HCT116 (cell line): ENCODE results near the gene SYNDIG1. TPM values are rescaled to one million over a fixed set of nuclear protein-coding genes. Genes with fewer than 3 reads are reported as not detected.

Source experiments
- ATAC-seq: fragments of 200-7000 bp; cut with Tn5 transposase; 2 replicates; pipeline ENCODE4 v1.9.1; 2020; ENCODE audit warnings: mild to moderate bottlenecking, moderate library complexity
- BruUV-seq: library from RNA; stranded (reverse); fragments of 400-500 nt; replicated peaks from 2 replicates; lab custom pipeline; 2021; lab: Mats Ljungman, UMichigan
- CTCF ChIA-PET: fragments of 300-600 bp; sonication (Branson Sonifier 250); formaldehyde crosslinking; loops from one replicate; lab custom pipeline; 2021; ENCODE audit warnings: antibody characterized with exemption; lab: Charles Lee
- POLR2A ChIA-PET: fragments of 300-600, 350-600 bp; sonication (Branson Sonifier 250); formaldehyde crosslinking; loops from one replicate; lab custom pipeline; 2021; ENCODE audit warnings: antibody characterized with exemption; lab: Charles Lee
- RAD21 ChIA-PET, 2 experiments: fragments of 300-600 bp; sonication (Branson Sonifier 250); formaldehyde crosslinking; loops; one replicate each; lab custom pipeline; 2023; ENCODE audit warnings: low total read pairs in 2 of 2; ENCODE audit not compliant: uncharacterized antibody in 2 of 2, unreplicated experiment in 2 of 2, low non-redundant PET in 1 of 2; lab: Charles Lee
- DNase-seq: peaks from one replicate; pipeline ENCODE4 v3.0.0-alpha.2; 2010; ENCODE audit warnings: low read depth, low spot score
- H2AFZ ChIP-seq: fragments of 200-600 bp; shearing (Covaris generic), sonication (generic); 2 replicates; pipeline ENCODE4 v1.6.1; 2017; ENCODE audit warnings: low read depth, mixed run types, mixed read lengths, antibody characterized with exemption, low read length; ENCODE audit not compliant: poor library complexity, severe bottlenecking
- H3K27ac ChIP-seq: 2 replicates; pipeline ENCODE4 v1.5.1; 2012; ENCODE audit warnings: low read depth, low read length
- H3K27me3 ChIP-seq: fragments of 200-600 bp; sonication (generic); 2 replicates; pipeline ENCODE4 v1.6.1; 2016; ENCODE audit warnings: mixed run types, low read length, mixed read lengths; ENCODE audit not compliant: insufficient read depth
- H3K36me3 ChIP-seq, 2 experiments: fragments of 200-500 bp in 1 of 2; fragments of 200-600 bp in 1 of 2; sonication (Bioruptor generic) in 1 of 2; sonication (generic) in 1 of 2; 2 replicates each; pipeline versions ENCODE4 v1.5.1 to v1.6.1; 2014 to 2016; ENCODE audit warnings: low read length in 2 of 2, inconsistent platforms in 1 of 2, mixed read lengths in 1 of 2, mixed run types in 1 of 2; ENCODE audit not compliant: insufficient read depth in 2 of 2, control insufficient read depth in 1 of 2
- H3K4me1 ChIP-seq, 2 experiments: fragments of 200-600 bp in 1 of 2; sonication (generic) in 1 of 2; 2 replicates each; pipeline versions ENCODE4 v1.5.1 to v1.6.1; 2012 to 2017; ENCODE audit warnings: low read length in 2 of 2, inconsistent platforms in 1 of 2, mild to moderate bottlenecking in 1 of 2, mixed read lengths in 1 of 2, mixed run types in 1 of 2, moderate library complexity in 1 of 2; ENCODE audit not compliant: insufficient read depth in 2 of 2, control insufficient read depth in 1 of 2
- H3K4me2 ChIP-seq: fragments of 200-600 bp; sonication (generic); 2 replicates; pipeline ENCODE4 v1.6.1; 2017; ENCODE audit warnings: mixed run types, low read length, mixed read lengths
- H3K4me3 ChIP-seq, 2 experiments: fragments of 200-600 bp in 1 of 2; sonication (generic) in 1 of 2; replicated peaks in 1 of 2; 2 replicates each; pipeline ENCODE4 v1.5.1; 2011 to 2016; ENCODE audit warnings: low read length in 2 of 2, control low read depth in 1 of 2, low read depth in 1 of 2, mild to moderate bottlenecking in 1 of 2, mixed read lengths in 1 of 2, mixed run types in 1 of 2
- H3K79me2 ChIP-seq: fragments of 200-600 bp; sonication (generic); 2 replicates; pipeline ENCODE4 v1.6.1; 2017; ENCODE audit warnings: mild to moderate bottlenecking, mixed run types, low read length, moderate library complexity, mixed read lengths; ENCODE audit not compliant: insufficient read depth
- H3K9ac ChIP-seq: fragments of 200-600 bp; sonication (generic); 2 replicates; pipeline ENCODE4 v1.6.1; 2016; ENCODE audit warnings: low read length, mixed read lengths
- H3K9me2 ChIP-seq: fragments of 200-600 bp; sonication (generic), shearing (Covaris generic); 2 replicates; pipeline ENCODE4 v1.6.1; 2017; ENCODE audit warnings: mixed run types, mild to moderate bottlenecking, moderate library complexity; ENCODE audit not compliant: insufficient read depth
- H3K9me3 ChIP-seq, 2 experiments: fragments of 200-500 bp in 1 of 2; fragments of 200-600 bp in 1 of 2; sonication (Bioruptor generic) in 1 of 2; sonication (generic) in 1 of 2; 2 replicates each; pipeline ENCODE4 v1.6.1; 2014 to 2017; ENCODE audit warnings: low read length in 2 of 2, mixed read lengths in 2 of 2, inconsistent platforms in 1 of 2, low read depth in 1 of 2, mild to moderate bottlenecking in 1 of 2, mixed run types in 1 of 2, moderate library complexity in 1 of 2; ENCODE audit not compliant: control insufficient read depth in 1 of 2, insufficient read depth in 1 of 2
- H4K20me1 ChIP-seq: fragments of 200-600 bp; sonication (generic), shearing (Covaris generic); 2 replicates; pipeline ENCODE4 v1.6.1; 2017; ENCODE audit warnings: mixed run types, mild to moderate bottlenecking, moderate library complexity; ENCODE audit not compliant: insufficient read depth
- EGR1 ChIP-seq: IDR thresholded peaks from 2 replicates; pipeline ENCODE4 v1.6.1; 2012; ENCODE audit warnings: low read depth
- EZH2phosphoT487 ChIP-seq: fragments of 200-600 bp; IDR thresholded peaks from 2 replicates; pipeline ENCODE4 v1.6.1; 2018; ENCODE audit warnings: antibody characterized with exemption, borderline replicate concordance
- FOSL1 ChIP-seq: IDR thresholded peaks from 2 replicates; pipeline ENCODE4 v1.6.1; 2012; ENCODE audit warnings: low read depth
- JUND ChIP-seq: IDR thresholded peaks from 2 replicates; pipeline ENCODE4 v1.6.1; 2012
- MAX ChIP-seq: IDR thresholded peaks from 2 replicates; pipeline ENCODE4 v1.6.1; 2012
- REST ChIP-seq: IDR thresholded peaks from 2 replicates; pipeline ENCODE4 v1.6.1; 2012; ENCODE audit warnings: low read depth
- SP1 ChIP-seq: IDR thresholded peaks from 2 replicates; pipeline ENCODE4 v1.6.1; 2012; ENCODE audit warnings: low read depth
- intact Hi-C: fragments of 100-400 bp; cut with micrococcal nuclease; formaldehyde crosslinking; loops from 2 replicates; pipeline ENCODE4 v1.10.0; 2022
- total RNA-seq: library from RNA; stranded (reverse); gene quantifications from one replicate; pipeline ENCODE4 v1.2.1, GENCODE V29; 2021; ENCODE audit not compliant: unreplicated experiment

Gene SYNDIG1
- total RNA-seq, 1 experiment from 2014 or later = not detected

- DNase-seq (no peak), ATAC-seq (no peak)
- ChIA-PET POLR2A (no interaction called here), RAD21 (no interaction called here), CTCF (no interaction called here)
- no TSS peak for BruUV-seq
- no peak overlapping the region for H3K4me3 ChIP-seq
- no peaks in the 10 kb centered on the region for H3K36me3 ChIP-seq
- no peak overlapping the region for H3K9ac ChIP-seq
- H3K4me1 ChIP-seq = no peaks in the 10 kb centered on the region
- H3K9me3 ChIP-seq = no peaks in the 10 kb centered on the region
- no peaks in the 10 kb centered on the region for H3K9me2 ChIP-seq
- no peak overlapping the region for H2AFZ ChIP-seq
- H3K79me2 ChIP-seq = no peaks in the 10 kb centered on the region
- TF ChIP-seq MAX (no peak), EZH2phosphoT487 (no peak), JUND (no peak), FOSL1 (no peak), SP1 (no peak), REST (no peak), EGR1 (no peak)
- H3K4me2 ChIP-seq = no peak overlapping the region
- intact Hi-C loops = no loop called here
- H4K20me1 ChIP-seq = no peaks in the 10 kb centered on the region
- H3K27ac ChIP-seq = no peak overlapping the region
- H3K27me3 ChIP-seq = peaks cover 12% of the 10 kb centered on the region; the same call in 1 of the 2 replicates
Observed at GRCh38 chr20:24528583-24529368, 59.3 kb downstream of the SYNDIG1 start.
